Sigmoid colon (tissue), 4 donors: ENCODE measurements around the gene ELF3.

Source experiments
- CTCF ChIP-seq, 4 experiments: fragments of 450-650 bp in 3 of 4; fragments of 200-600 bp in 1 of 4; IDR thresholded peaks; one replicate each; pipeline ENCODE4 v1.5.1; 2016 to 2019; ENCODE audit warnings: antibody characterized with exemption in 4 of 4, mild to moderate bottlenecking in 3 of 4, moderate library complexity in 2 of 4
- POLR2A ChIP-seq, 2 donors: fragments of 450-650 bp; IDR thresholded peaks; one replicate each; pipeline ENCODE4 v1.6.1; 2016; ENCODE audit warnings: antibody characterized with exemption in 2 of 2, mild to moderate bottlenecking in 2 of 2, moderate library complexity in 2 of 2
- POLR2AphosphoS5 ChIP-seq, 4 donors: sonication (generic); formaldehyde crosslinking; IDR thresholded peaks; one replicate each; pipeline ENCODE4 v1.6.1; 2017; ENCODE audit warnings: antibody characterized with exemption in 4 of 4

- TF ChIP-seq CTCF (IDR thresholded peaks at IDR 0.05) (no peak), POLR2AphosphoS5 (IDR thresholded peaks at IDR 0.05) (no peak), POLR2A (IDR thresholded peaks at IDR 0.05) (no peak)
Measured at GRCh38 chr1:202031796-202032195, 21.4 kb downstream of the ELF3 start.
